Ectodermal cell (in vitro differentiated cells): ENCODE data around the gene GALNT17.
"Not testable (repeated sequence)": the region's sequence is repeated elsewhere in the genome, so short reads cannot be mapped to it uniquely, and the experiment has no call there.

ENCODE experiments used
- H3K27ac ChIP-seq: 2 replicates; pipeline ENCODE4 v1.7.0; 2013; ENCODE audit warnings: mild to moderate bottlenecking, low read depth, low read length; ENCODE audit not compliant: insufficient read depth, poor library complexity, severe bottlenecking
- H3K27me3 ChIP-seq: 2 replicates; pipeline ENCODE4 v1.7.0; 2013; ENCODE audit warnings: mild to moderate bottlenecking, low read length; ENCODE audit not compliant: insufficient read depth, control insufficient read depth, poor library complexity, severe bottlenecking
- H3K36me3 ChIP-seq: one replicate; pipeline ENCODE4 v1.7.0; 2013; ENCODE audit warnings: low read length; ENCODE audit not compliant: control insufficient read depth, insufficient read depth
- H3K4me1 ChIP-seq: one replicate; pipeline ENCODE4 v1.7.0; 2013; ENCODE audit warnings: low read length; ENCODE audit not compliant: control insufficient read depth, insufficient read depth
- H3K4me3 ChIP-seq: 2 replicates; pipeline ENCODE4 v1.7.0; 2013; ENCODE audit warnings: low read depth, low read length, control low read depth; ENCODE audit not compliant: insufficient read depth
- H3K9me3 ChIP-seq: 2 replicates; pipeline ENCODE4 v1.7.0; 2013; ENCODE audit warnings: mild to moderate bottlenecking, low read length, moderate library complexity; ENCODE audit not compliant: control insufficient read depth
- WGBS, 2 experiments: methylation state at CpG; one replicate each; pipeline ENCODE4 v1.1.7; 2013; ENCODE audit warnings: missing lambda C conversion rate in 2 of 2; 5-methylcytosine and 5-hydroxymethylcytosine counted together

Gene GALNT17

DNA sequence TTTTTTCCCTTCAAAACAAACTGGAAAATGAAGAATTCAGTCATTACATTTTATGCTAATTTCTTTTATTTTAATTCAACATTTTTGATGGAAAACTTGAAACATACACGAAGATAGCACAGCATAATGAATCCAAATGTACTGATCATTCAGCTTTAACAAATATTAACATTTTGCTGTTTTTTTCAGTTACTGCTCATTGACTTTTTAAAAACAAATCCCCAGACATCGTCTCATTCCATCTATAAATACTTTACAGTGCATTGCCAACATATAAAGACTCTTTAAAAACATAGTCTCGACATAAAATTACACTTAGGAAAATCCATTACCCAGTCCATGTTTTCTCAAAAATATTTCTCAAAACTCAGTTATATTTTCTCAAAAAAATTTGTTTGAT is 452.3 kb downstream of the GALNT17 start:
- no peaks in the 10 kb centered on the region for H3K4me1 ChIP-seq
- peaks cover 4% of the 10 kb centered on the region for H3K9me3 ChIP-seq
- peaks cover 4% of the 10 kb centered on the region for H3K36me3 ChIP-seq
- H3K27me3 ChIP-seq: no peaks in the 10 kb centered on the region
- H3K27ac ChIP-seq: no peak overlapping the region
- WGBS, 2 experiments: 88 to 90% methylated on average over 3 of the region's 3 CpGs
- H3K4me3 ChIP-seq: no peak overlapping the region

- no peak overlapping the region for H3K4me3 ChIP-seq
- no peaks in the 10 kb centered on the region for H3K27me3 ChIP-seq
- WGBS, 2 experiments: 91 to 95% methylated on average over 7 of the region's 7 CpGs
- no peak overlapping the region for H3K27ac ChIP-seq
- H3K36me3 ChIP-seq: no peaks in the 10 kb centered on the region
- H3K9me3 ChIP-seq: peaks cover 4% of the 10 kb centered on the region
- no peaks in the 10 kb centered on the region for H3K4me1 ChIP-seq
These were observed 459.9 kb downstream of the GALNT17 start for GRCh38 chr7:71591876-71592275.

DNA sequence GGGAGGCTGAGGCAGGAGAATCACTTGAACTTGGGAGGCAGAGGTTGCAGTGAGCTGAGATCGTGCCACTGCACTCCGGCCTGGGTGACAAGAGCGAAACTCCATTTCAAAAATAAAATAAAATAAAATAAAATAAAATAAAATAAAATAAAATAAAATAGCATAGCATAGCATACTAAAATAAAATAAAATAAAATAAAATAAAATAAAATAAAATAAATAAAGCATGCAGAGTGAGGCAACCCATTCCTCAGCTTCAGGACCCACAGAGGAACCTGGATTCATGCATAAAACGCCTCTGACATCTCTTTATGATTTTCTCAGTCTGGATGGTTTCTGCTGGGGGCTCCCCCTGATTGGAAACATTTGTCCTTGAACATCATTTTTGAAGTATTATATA is 460.4 kb downstream of the GALNT17 start:
- H3K4me3 ChIP-seq, H3K27ac ChIP-seq, H3K36me3 ChIP-seq, H3K27me3 ChIP-seq, H3K4me1 ChIP-seq, H3K9me3 ChIP-seq: not testable (repeated sequence)
- 96 to 97% methylated on average over 1 of the region's 4 CpGs for WGBS, 2 experiments

GRCh38 chr7:71594736-71595135 is 462.8 kb downstream of the GALNT17 start:
- Histone ChIP-seq H3K4me1 (no peaks in the 10 kb centered on the region), H3K27ac (no peak overlapping the region), H3K36me3 (no peaks in the 10 kb centered on the region), H3K9me3 (no peaks in the 10 kb centered on the region), H3K4me3 (no peak overlapping the region), H3K27me3 (no peaks in the 10 kb centered on the region)

- Histone ChIP-seq H3K4me1 (no peaks in the 10 kb centered on the region), H3K27ac (no peak overlapping the region), H3K27me3 (no peaks in the 10 kb centered on the region), H3K4me3 (no peak overlapping the region), H3K9me3 (no peaks in the 10 kb centered on the region), H3K36me3 (no peaks in the 10 kb centered on the region)
- WGBS, 2 experiments: 94 to 95% methylated on average over 3 of the region's 3 CpGs
These were observed 463.2 kb downstream of the GALNT17 start for GRCh38 chr7:71595176-71595575.

- Histone ChIP-seq H3K4me1 (no peaks in the 10 kb centered on the region), H3K9me3 (no peaks in the 10 kb centered on the region), H3K4me3 (no peak overlapping the region), H3K27ac (no peak overlapping the region), H3K27me3 (no peaks in the 10 kb centered on the region), H3K36me3 (no peaks in the 10 kb centered on the region)
- whole genome bisulfite sequencing, 2 experiments: 97% methylated on average over 6 of the region's 6 CpGs
These were observed 466.6 kb downstream of the GALNT17 start for GRCh38 chr7:71598553-71598952.

DNA sequence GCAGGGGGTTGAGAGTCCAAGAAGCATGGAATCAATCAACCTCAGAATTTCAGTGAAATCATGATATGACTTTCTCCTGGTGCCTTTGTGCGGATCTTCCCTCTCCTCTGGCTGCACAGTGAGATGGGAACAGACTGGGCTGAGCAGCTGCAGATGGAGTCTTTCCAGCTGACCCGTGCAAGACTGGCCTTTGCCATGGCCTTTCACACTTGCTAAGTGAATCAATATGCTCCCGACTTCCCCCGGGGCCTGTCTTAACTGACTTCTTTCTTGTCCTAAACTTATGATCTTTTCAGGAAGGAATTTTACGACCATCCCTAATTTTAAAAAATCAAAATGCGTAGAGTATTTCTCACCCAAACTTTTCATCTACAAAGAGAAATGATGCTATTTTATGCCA is 469.9 kb downstream of the GALNT17 start:
- no peak overlapping the region for H3K4me3 ChIP-seq
- 84 to 89% methylated on average over 6 of the region's 6 CpGs for WGBS, 2 experiments
- peak overlapping the region; percentile 6 for H3K27ac ChIP-seq
- no peaks in the 10 kb centered on the region for H3K36me3 ChIP-seq
- H3K27me3 ChIP-seq: no peaks in the 10 kb centered on the region
- no peaks in the 10 kb centered on the region for H3K4me1 ChIP-seq
- no peaks in the 10 kb centered on the region for H3K9me3 ChIP-seq

DNA sequence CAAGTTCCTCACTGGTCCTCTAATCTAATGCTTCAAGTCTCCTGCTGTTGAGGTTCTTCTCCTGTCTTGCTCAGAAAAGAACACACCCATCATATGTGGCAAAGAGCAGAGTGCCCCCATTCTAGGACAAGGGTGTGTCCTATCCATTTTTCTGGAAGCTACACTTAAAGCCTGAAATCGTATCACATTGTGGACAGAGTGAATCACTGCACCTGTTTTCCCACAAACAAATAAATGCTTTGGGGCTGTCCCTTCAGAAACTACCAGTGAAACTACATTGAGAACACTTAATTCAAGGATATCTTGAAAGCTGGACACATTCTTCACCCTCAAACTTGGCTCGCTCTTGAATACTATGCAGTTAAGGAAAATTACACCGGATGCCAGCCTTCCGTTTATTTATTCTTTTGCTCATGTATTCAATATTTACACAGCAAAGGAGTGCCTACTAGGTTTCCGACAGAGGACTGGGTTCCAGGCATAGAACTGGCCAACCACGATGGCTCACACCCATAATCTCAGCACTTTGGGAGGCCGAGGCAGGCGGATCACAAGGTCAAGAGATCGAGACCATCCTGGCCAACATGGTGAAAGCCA is 473.0 kb downstream of the GALNT17 start:
- Histone ChIP-seq H3K4me1 (no peaks in the 10 kb centered on the region), H3K27me3 (no peaks in the 10 kb centered on the region), H3K4me3 (no peak overlapping the region), H3K36me3 (peaks cover 4% of the 10 kb centered on the region), H3K27ac (no peak overlapping the region), H3K9me3 (no peaks in the 10 kb centered on the region)
- WGBS, 2 experiments: 92 to 94% methylated on average over 9 of the region's 9 CpGs

DNA sequence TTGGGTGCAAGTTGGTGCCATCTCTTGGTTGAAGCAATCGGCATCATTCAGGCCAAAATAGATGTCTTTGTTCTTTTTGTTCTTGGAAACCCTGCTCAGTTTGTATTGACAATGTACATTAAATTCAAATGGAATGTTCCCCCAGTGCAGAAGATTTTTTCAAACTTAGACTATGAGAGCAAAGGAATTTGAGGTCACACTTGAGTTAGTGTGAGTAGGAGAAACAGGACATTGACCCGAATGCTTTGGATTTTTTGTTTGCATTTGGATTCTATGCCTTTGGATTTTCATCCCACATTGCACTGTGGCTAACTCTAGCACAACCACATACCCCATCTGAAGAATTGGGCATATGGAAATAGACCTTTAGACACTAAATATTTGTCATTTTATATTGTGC is 480.0 kb downstream of the GALNT17 start:
- Histone ChIP-seq H3K36me3 (peaks cover 4% of the 10 kb centered on the region), H3K4me3 (no peak overlapping the region), H3K27ac (peak overlapping the region; percentile 86), H3K4me1 (peaks cover 42% of the 10 kb centered on the region), H3K27me3 (no peaks in the 10 kb centered on the region), H3K9me3 (no peaks in the 10 kb centered on the region)
- 88 to 98% methylated on average over 2 of the region's 2 CpGs for WGBS, 2 experiments

GRCh38 chr7:71612911-71613310 is 481.0 kb downstream of the GALNT17 start:
- Histone ChIP-seq H3K4me1 (peaks cover 42% of the 10 kb centered on the region), H3K27me3 (no peaks in the 10 kb centered on the region), H3K4me3 (no peak overlapping the region), H3K36me3 (peaks cover 4% of the 10 kb centered on the region), H3K9me3 (no peaks in the 10 kb centered on the region), H3K27ac (peak overlapping the region; percentile 86)
- WGBS, 2 experiments: 49 to 51% methylated on average over 6 of the region's 6 CpGs

DNA sequence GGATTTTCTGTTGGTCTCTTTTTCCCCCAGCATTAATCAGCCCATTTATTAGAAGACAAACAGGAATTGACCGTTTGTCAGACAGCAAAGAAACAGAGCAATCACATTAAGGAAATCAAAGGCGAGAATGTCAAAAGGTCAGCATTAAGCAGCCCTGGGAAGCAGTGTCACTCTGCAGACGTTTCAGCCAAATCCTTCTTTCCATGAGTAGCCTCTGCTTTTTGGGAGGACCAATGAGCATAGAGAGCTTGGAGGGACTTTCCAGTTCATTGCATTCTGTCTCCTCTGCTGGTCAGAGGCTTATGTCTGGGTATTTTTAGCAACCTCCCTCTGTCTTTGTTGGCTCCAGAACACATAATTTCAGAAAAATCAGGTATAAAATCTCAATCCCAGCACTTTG is 481.4 kb downstream of the GALNT17 start:
- Histone ChIP-seq H3K4me3 (no peak overlapping the region), H3K27ac (peak overlapping the region; percentile 86), H3K4me1 (peaks cover 42% of the 10 kb centered on the region)

More for the DNA sequence above, 481.4 kb downstream of the GALNT17 start:
- Histone ChIP-seq H3K36me3 (peaks cover 1% of the 10 kb centered on the region), H3K27me3 (no peaks in the 10 kb centered on the region), H3K9me3 (no peaks in the 10 kb centered on the region)
- WGBS, 2 experiments: 10 to 14% methylated on average over 3 of the region's 3 CpGs
